CD14-positive monocyte (primary cell): ENCODE measurements around the gene TAS1R1. TPM values are rescaled to one million over a fixed set of nuclear protein-coding genes. Genes with fewer than 3 reads are reported as not detected.

Experiments used
- DNase-seq, 3 donors: peaks; one replicate each; pipeline ENCODE4 v3.0.0-alpha.2; 2011 to 2022
- H2AFZ ChIP-seq: 2 replicates; pipeline ENCODE4 v1.6.0; 2012; ENCODE audit warnings: mild to moderate bottlenecking, low read depth, low read length, inconsistent platforms; ENCODE audit not compliant: insufficient read depth, poor library complexity, severe bottlenecking
- H3K27ac ChIP-seq, 2 donors: 1 replicate in 1 of 2; 2 replicates in 1 of 2; pipeline ENCODE4 v1.5.1; 2012 to 2013; ENCODE audit warnings: low read length in 2 of 2, control low read depth in 1 of 2, inconsistent platforms in 1 of 2, low read depth in 1 of 2, mild to moderate bottlenecking in 1 of 2
- H3K27me3 ChIP-seq, 2 donors: one replicate each; pipeline versions ENCODE4 v1.6.0 to v1.6.1; 2011 to 2013; ENCODE audit warnings: low read length in 2 of 2; ENCODE audit not compliant: control insufficient read depth in 2 of 2, insufficient read depth in 2 of 2
- H3K36me3 ChIP-seq, 2 donors: replicated peaks in 1 of 2; 1 replicate in 1 of 2; 2 replicates in 1 of 2; pipeline versions ENCODE4 v1.5.1 to v1.6.1; 2012 to 2013; ENCODE audit warnings: low read length in 2 of 2, control low read depth in 1 of 2, inconsistent platforms in 1 of 2, mild to moderate bottlenecking in 1 of 2; ENCODE audit not compliant: insufficient read depth in 2 of 2, control insufficient read depth in 1 of 2
- H3K4me1 ChIP-seq, 2 donors: 1 replicate in 1 of 2; 2 replicates in 1 of 2; pipeline versions ENCODE4 v1.5.1 to v1.6.1; 2012 to 2013; ENCODE audit warnings: low read length in 2 of 2, control low read depth in 1 of 2, inconsistent platforms in 1 of 2, mild to moderate bottlenecking in 1 of 2, moderate library complexity in 1 of 2; ENCODE audit not compliant: insufficient read depth in 2 of 2, control insufficient read depth in 1 of 2
- H3K4me2 ChIP-seq: replicated peaks from 2 replicates; pipeline ENCODE3; 2012; ENCODE audit warnings: low read length, moderate library complexity, mild to moderate bottlenecking; ENCODE audit not compliant: poor library complexity, severe bottlenecking; ENCODE audit errors: extremely low read depth
- H3K4me3 ChIP-seq, 3 experiments: fragments of 200-600 bp in 1 of 3; sonication (generic) in 1 of 3; replicated peaks in 1 of 3; 1 replicate in 2 of 3; 2 replicates in 1 of 3; pipeline ENCODE4 v1.5.1; 2011 to 2013; ENCODE audit warnings: low read length in 3 of 3, mild to moderate bottlenecking in 3 of 3, control low read depth in 2 of 3, low read depth in 2 of 3, inconsistent platforms in 1 of 3, moderate library complexity in 1 of 3
- H3K79me2 ChIP-seq: 2 replicates; pipeline ENCODE4 v1.6.0; 2012; ENCODE audit warnings: mild to moderate bottlenecking, control low read depth, inconsistent platforms, low read length, moderate library complexity; ENCODE audit not compliant: insufficient read depth
- H3K9ac ChIP-seq: 2 replicates; pipeline ENCODE4 v1.6.0; 2017; ENCODE audit warnings: low read length, mild to moderate bottlenecking; ENCODE audit not compliant: insufficient read depth, poor library complexity, severe bottlenecking
- H3K9me3 ChIP-seq, 2 donors: replicated peaks in 1 of 2; 1 replicate in 1 of 2; 2 replicates in 1 of 2; pipeline versions ENCODE4 v1.5.1 to v1.6.1; 2012 to 2013; ENCODE audit warnings: low read length in 2 of 2, control low read depth in 1 of 2; ENCODE audit not compliant: control insufficient read depth in 1 of 2, insufficient read depth in 1 of 2
- H4K20me1 ChIP-seq: 2 replicates; pipeline ENCODE4 v1.6.0; 2012; ENCODE audit warnings: mild to moderate bottlenecking, low read length, control low read depth, moderate library complexity; ENCODE audit not compliant: insufficient read depth
- H3K27ac Mint-ChIP-seq, 7 donors: one replicate each; pipeline ENCODE4 v1.8.0; 2020; ENCODE audit warnings: mild to moderate bottlenecking in 7 of 7, mixed read lengths in 7 of 7, moderate library complexity in 6 of 7, inconsistent platforms in 2 of 7
- H3K27me3 Mint-ChIP-seq, 3 donors: one replicate each; pipeline ENCODE4 v1.8.0; 2021 to 2022; ENCODE audit warnings: low read depth in 3 of 3, mild to moderate bottlenecking in 3 of 3, mixed read lengths in 3 of 3, moderate library complexity in 3 of 3, inconsistent platforms in 1 of 3
- H3K36me3 Mint-ChIP-seq, 2 donors: one replicate each; pipeline ENCODE4 v1.8.0; 2020; ENCODE audit warnings: mixed read lengths in 2 of 2, inconsistent platforms in 1 of 2, mild to moderate bottlenecking in 1 of 2
- H3K4me1 Mint-ChIP-seq: one replicate; pipeline ENCODE4 v1.8.0; 2020; ENCODE audit warnings: mild to moderate bottlenecking, mixed read lengths
- H3K4me3 Mint-ChIP-seq, 2 donors: one replicate each; pipeline ENCODE4 v1.8.0; 2020; ENCODE audit warnings: mild to moderate bottlenecking in 2 of 2, mixed read lengths in 2 of 2, moderate library complexity in 1 of 2
- H3K9me3 Mint-ChIP-seq, 7 donors: one replicate each; pipeline ENCODE4 v1.8.0; 2020 to 2022; ENCODE audit warnings: mixed read lengths in 7 of 7, mild to moderate bottlenecking in 6 of 7, moderate library complexity in 6 of 7, inconsistent platforms in 2 of 7
- WGBS: methylation state at CpG from one replicate; pipeline ENCODE4 v1.1.5; 2013; ENCODE audit warnings: missing lambda C conversion rate; ENCODE audit not compliant: insufficient coverage; 5-methylcytosine and 5-hydroxymethylcytosine counted together
- intact Hi-C, 2 donors: fragments of 100-400 bp; cut with micrococcal nuclease; formaldehyde crosslinking; loops; one replicate each; pipeline versions ENCODE4 v1.15.0 to v1.15.1; 2023
- polyA plus RNA-seq, 3 donors: library from polyadenylated mRNA; depleted of rRNA in 1 of 3; unstranded in 2 of 3; stranded (reverse) in 1 of 3; fragments of 300-500 nt in 2 of 3; fragments of >200 nt in 1 of 3; fragmentation: Illumina TruSeq in 2 of 3; gene quantifications; 1 replicate in 2 of 3; 2 replicates in 1 of 3; pipeline ENCODE4 v1.2.3, GENCODE V29; 2012 to 2021
- TF ChIP-seq, protein P1 (sequence below): fragments of 200-600 bp; IDR thresholded peaks from one replicate; pipeline ENCODE4 v1.8.0; 2022; ENCODE audit warnings: antibody characterized with exemption, mild to moderate bottlenecking

The TAS1R1 gene
- polyA plus RNA-seq, 3 donors = not detected

DNA sequence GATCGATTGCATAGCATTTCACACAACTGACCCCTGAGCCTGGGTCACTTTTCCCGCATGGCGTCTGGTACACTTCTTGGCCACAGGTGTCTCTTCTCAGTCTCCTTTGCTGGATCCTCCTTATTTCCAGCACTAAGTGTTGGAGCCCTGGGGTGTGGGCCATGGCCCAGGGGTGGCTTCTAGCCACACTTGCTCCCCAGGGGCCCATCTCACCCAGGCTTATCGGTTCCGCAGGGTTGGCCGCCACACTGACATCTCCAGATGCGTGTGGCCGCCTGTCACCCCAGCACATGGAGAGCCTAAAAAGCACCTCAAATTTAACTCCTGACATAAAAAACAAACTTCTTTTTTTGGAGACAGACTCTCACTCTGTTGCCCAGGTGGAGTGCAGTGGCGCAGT, 71.9 kb downstream of the TAS1R1 start:
- no peak for DNase-seq
- H3K27ac Mint-ChIP-seq = no peak overlapping the region
- Histone ChIP-seq H3K36me3 (peaks cover 34 to 60% of the 10 kb centered on the region in 2 donors), H3K4me1 (peaks cover 14 to 17% of the 10 kb centered on the region in 2 donors), H3K4me3 (no peak overlapping the region), H3K79me2 (peaks cover 27% of the 10 kb centered on the region), H3K27ac (no peak overlapping the region), H3K4me2 (no peak overlapping the region), H4K20me1 (peaks cover 24% of the 10 kb centered on the region), H3K27me3 (no peaks in the 10 kb centered on the region), H3K9ac (no peak overlapping the region), H3K9me3 (no peaks in the 10 kb centered on the region), H2AFZ (no peak overlapping the region)
- TF ChIP-seq, protein P1, sequence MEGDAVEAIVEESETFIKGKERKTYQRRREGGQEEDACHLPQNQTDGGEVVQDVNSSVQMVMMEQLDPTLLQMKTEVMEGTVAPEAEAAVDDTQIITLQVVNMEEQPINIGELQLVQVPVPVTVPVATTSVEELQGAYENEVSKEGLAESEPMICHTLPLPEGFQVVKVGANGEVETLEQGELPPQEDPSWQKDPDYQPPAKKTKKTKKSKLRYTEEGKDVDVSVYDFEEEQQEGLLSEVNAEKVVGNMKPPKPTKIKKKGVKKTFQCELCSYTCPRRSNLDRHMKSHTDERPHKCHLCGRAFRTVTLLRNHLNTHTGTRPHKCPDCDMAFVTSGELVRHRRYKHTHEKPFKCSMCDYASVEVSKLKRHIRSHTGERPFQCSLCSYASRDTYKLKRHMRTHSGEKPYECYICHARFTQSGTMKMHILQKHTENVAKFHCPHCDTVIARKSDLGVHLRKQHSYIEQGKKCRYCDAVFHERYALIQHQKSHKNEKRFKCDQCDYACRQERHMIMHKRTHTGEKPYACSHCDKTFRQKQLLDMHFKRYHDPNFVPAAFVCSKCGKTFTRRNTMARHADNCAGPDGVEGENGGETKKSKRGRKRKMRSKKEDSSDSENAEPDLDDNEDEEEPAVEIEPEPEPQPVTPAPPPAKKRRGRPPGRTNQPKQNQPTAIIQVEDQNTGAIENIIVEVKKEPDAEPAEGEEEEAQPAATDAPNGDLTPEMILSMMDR = no peak
- peaks cover 0 to 4% (median 0%) of the 10 kb centered on the region in 3 donors for H3K27me3 Mint-ChIP-seq
- H3K9me3 Mint-ChIP-seq = no peaks in the 10 kb centered on the region
- H3K4me1 Mint-ChIP-seq = peaks cover 20% of the 10 kb centered on the region
- 95% methylated on average over 9 of the region's 9 CpGs for WGBS
- intact Hi-C loops = loop anchor here in 1 of 2 donors (10.0 kb wide), 1 partner anchor 158 kb away; the partner anchor contains the start of gene CAMTA1
- peaks cover 40 to 63% of the 10 kb centered on the region in 2 donors for H3K36me3 Mint-ChIP-seq
- no peak overlapping the region for H3K4me3 Mint-ChIP-seq

DNA sequence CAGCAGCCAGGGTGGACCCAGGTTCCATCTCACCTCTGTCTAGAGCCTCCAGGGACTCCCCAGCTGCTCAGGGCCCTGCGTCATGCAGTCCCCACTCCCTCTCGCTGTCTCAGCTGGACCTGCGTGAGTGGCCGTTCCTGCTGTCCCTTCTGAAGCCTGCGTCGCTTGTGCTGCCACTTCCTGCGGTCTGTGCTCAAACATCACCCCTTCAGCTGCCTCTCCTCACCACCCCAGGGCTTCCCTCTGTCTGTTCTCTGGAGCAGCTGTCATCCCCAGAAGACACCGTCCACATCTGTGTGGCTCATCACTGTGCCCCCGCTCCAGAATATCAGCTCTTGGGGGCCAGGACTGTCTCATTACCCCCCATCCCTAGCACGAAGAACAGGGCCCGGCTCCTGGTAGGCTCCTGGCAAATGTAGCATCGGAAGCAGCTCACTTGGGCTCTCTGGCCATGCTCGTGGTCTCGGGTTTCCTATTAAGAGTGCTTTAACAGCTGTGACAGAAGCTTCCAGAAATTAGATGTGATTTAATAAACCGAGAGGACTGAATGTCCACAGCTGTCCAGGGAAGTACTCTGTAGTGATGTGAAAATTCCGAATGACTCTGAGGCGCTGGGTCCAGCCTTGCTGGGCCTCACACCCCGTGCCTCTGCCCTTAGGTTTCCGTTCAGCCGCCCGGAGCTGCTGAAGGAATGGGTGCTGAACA, 72.9 kb downstream of the TAS1R1 start:
- Histone ChIP-seq H3K9ac (no peak overlapping the region), H3K27ac (no peak overlapping the region), H3K36me3 (peaks cover 39 to 60% of the 10 kb centered on the region in 2 donors), H3K27me3 (no peaks in the 10 kb centered on the region), H2AFZ (no peak overlapping the region), H3K4me1 (peaks cover 14 to 17% of the 10 kb centered on the region in 2 donors), H3K9me3 (no peaks in the 10 kb centered on the region), H3K4me2 (no peak overlapping the region), H3K4me3 (no peak overlapping the region), H4K20me1 (peaks cover 24% of the 10 kb centered on the region), H3K79me2 (peaks cover 27% of the 10 kb centered on the region)
- TF ChIP-seq, protein P1 = no peak
- 93% methylated on average over 20 of the region's 21 CpGs for WGBS
- Mint-ChIP-seq H3K27me3 (peaks cover 0 to 4% (median 0%) of the 10 kb centered on the region in 3 donors), H3K4me1 (peaks cover 20% of the 10 kb centered on the region), H3K36me3 (peaks cover 44 to 66% of the 10 kb centered on the region in 2 donors), H3K4me3 (peak overlapping the region in 1 of 2 donors; percentile 18), H3K9me3 (no peaks in the 10 kb centered on the region), H3K27ac (peak overlapping the region in 3 of 7 donors; percentile 15 to 41 (median 25))
- intact Hi-C loops = loop anchor here in 1 of 2 donors (10.0 kb wide), 1 partner anchor 157 kb away; the partner anchor contains the start of gene CAMTA1
- no peak for DNase-seq
